Body of pancreas (tissue), 4 donors: ENCODE data around the gene USP40. TPM values are rescaled to one million over a fixed set of nuclear protein-coding genes. Genes with fewer than 3 reads are reported as not detected.

Experiments used
- ATAC-seq: fragments of 150-250 bp; one replicate; pipeline ENCODE4 v1.9.1; 2016
- DNase-seq, 4 donors: peaks; one replicate each; pipeline ENCODE4 v3.0.0-alpha.2; 2019
- H3K27ac ChIP-seq, 4 donors: fragments of 200-600 bp; sonication (generic); 1 replicate in 3 of 4; 2 replicates in 1 of 4; pipeline versions ENCODE4 v1.5.1 to v1.6.1; 2016 to 2019; ENCODE audit warnings: mild to moderate bottlenecking in 1 of 4, mixed read lengths in 1 of 4, moderate library complexity in 1 of 4
- H3K27me3 ChIP-seq, 2 donors: fragments of 200-600 bp; sonication (generic); one replicate each; pipeline ENCODE4 v1.6.0; 2016; ENCODE audit warnings: mild to moderate bottlenecking in 1 of 2
- H3K36me3 ChIP-seq, 2 donors: fragments of 200-600 bp; sonication (generic); replicated peaks in 1 of 2; 2 replicates each; pipeline ENCODE4 v1.5.1; 2016; ENCODE audit warnings: low read depth in 2 of 2; ENCODE audit not compliant: insufficient read depth in 1 of 2
- H3K4me1 ChIP-seq: fragments of 200-600 bp; sonication (generic); one replicate; pipeline ENCODE4 v1.6.0; 2016
- H3K4me3 ChIP-seq, 2 donors: fragments of 200-600 bp; sonication (generic); 1 replicate in 1 of 2; 2 replicates in 1 of 2; pipeline ENCODE4 v1.5.1; 2016 to 2019
- H3K9me3 ChIP-seq, 3 donors: fragments of 200-600 bp; sonication (generic); 1 replicate in 2 of 3; 2 replicates in 1 of 3; pipeline ENCODE4 v1.5.1; 2016
- POLR2A ChIP-seq, 3 donors: fragments of 450-650 bp; IDR thresholded peaks; one replicate each; pipeline ENCODE4 v1.6.1; 2016; ENCODE audit warnings: antibody characterized with exemption in 3 of 3, mild to moderate bottlenecking in 2 of 3
- WGBS, 2 donors: methylation state at CpG; one replicate each; pipeline ENCODE4 v1.1.5; 2017; 5-methylcytosine and 5-hydroxymethylcytosine counted together
- intact Hi-C: fragments of 100-400 bp; cut with DNase I; formaldehyde crosslinking; loops from one replicate; pipeline ENCODE4 v1.15.1; 2023
- total RNA-seq, 2 donors: library from RNA; depleted of rRNA; stranded (reverse); fragments of >200 nt; gene quantifications; one replicate each; pipeline ENCODE4 v1.1.0, GENCODE V29; 2016
- TF ChIP-seq, protein P1 (sequence below), 7 experiments: fragments of 450-650 bp in 4 of 7; fragments of 200-600 bp in 3 of 7; sonication (generic) in 3 of 7; IDR thresholded peaks; one replicate each; pipeline ENCODE4 v1.5.1; 2016 to 2019; ENCODE audit warnings: antibody characterized with exemption in 7 of 7

USP40 gene
- total RNA-seq, 2 donors from 2014 or later, result 34.9 to 38.9 TPM

GRCh38 chr2:233531955-233532354 lies 34.6 kb downstream of the USP40 start:
- 72 to 81% methylated on average over 6 of the region's 6 CpGs for WGBS, 2 donors
- intact Hi-C loops, result no loop called here
- DNase-seq, result no peak
- H3K36me3 ChIP-seq, result peaks cover 4 to 5% of the 10 kb centered on the region in 2 donors
- H3K27ac ChIP-seq, result no peak overlapping the region
- TF ChIP-seq POLR2A (IDR thresholded peaks at IDR 0.05), result no peak
- TF ChIP-seq, protein P1, sequence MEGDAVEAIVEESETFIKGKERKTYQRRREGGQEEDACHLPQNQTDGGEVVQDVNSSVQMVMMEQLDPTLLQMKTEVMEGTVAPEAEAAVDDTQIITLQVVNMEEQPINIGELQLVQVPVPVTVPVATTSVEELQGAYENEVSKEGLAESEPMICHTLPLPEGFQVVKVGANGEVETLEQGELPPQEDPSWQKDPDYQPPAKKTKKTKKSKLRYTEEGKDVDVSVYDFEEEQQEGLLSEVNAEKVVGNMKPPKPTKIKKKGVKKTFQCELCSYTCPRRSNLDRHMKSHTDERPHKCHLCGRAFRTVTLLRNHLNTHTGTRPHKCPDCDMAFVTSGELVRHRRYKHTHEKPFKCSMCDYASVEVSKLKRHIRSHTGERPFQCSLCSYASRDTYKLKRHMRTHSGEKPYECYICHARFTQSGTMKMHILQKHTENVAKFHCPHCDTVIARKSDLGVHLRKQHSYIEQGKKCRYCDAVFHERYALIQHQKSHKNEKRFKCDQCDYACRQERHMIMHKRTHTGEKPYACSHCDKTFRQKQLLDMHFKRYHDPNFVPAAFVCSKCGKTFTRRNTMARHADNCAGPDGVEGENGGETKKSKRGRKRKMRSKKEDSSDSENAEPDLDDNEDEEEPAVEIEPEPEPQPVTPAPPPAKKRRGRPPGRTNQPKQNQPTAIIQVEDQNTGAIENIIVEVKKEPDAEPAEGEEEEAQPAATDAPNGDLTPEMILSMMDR (IDR thresholded peaks at IDR 0.05), result no peak
- H3K4me3 ChIP-seq, result no peak overlapping the region
- no peak for ATAC-seq
- no peaks in the 10 kb centered on the region for H3K4me1 ChIP-seq
- H3K27me3 ChIP-seq, result no peaks in the 10 kb centered on the region
- H3K9me3 ChIP-seq, result no peaks in the 10 kb centered on the region

- H3K4me1 ChIP-seq, result no peaks in the 10 kb centered on the region
- WGBS, 2 donors, result 39 to 56% methylated on average over 1 of the region's 1 CpG
- ATAC-seq (no peak), DNase-seq (no peak)
- H3K9me3 ChIP-seq, result no peaks in the 10 kb centered on the region
- intact Hi-C loops, result no loop called here
- H3K27ac ChIP-seq, result no peak overlapping the region
- H3K36me3 ChIP-seq, result peaks cover 4 to 5% of the 10 kb centered on the region in 2 donors
- no peaks in the 10 kb centered on the region for H3K27me3 ChIP-seq
- no peak overlapping the region for H3K4me3 ChIP-seq
- TF ChIP-seq POLR2A (IDR thresholded peaks at IDR 0.05), result no peak
- TF ChIP-seq, protein P1 (IDR thresholded peaks at IDR 0.05), result no peak
Observed at GRCh38 chr2:233530381-233530780, 36.2 kb downstream of the USP40 start.

DNA sequence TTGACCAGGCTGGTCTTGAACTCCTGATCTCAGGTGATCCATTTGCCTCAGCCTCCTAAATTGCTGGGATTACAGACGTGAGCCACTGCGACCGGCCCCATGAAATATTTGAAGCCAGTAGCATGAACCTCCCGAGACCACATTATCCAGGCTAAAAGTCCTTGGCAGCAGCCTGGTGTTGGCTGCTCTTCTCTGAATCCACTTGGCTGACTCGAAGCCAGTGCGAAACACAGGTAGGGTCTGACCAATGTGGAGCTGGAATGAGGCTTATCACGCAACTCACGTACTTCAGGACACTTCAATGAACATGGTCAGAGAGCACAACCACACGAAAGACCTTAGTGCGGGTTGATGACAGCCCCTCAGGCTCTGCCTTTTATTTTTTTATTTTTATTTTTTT lies 38.4 kb downstream of the USP40 start:
- Histone ChIP-seq H3K36me3 (peaks cover 4% of the 10 kb centered on the region in 2 donors), H3K27me3 (no peaks in the 10 kb centered on the region), H3K27ac (no peak overlapping the region), H3K9me3 (no peaks in the 10 kb centered on the region), H3K4me3 (no peak overlapping the region), H3K4me1 (no peaks in the 10 kb centered on the region)
- ATAC-seq (no peak), DNase-seq (no peak)
- intact Hi-C loops, result no loop called here
- TF ChIP-seq POLR2A (IDR thresholded peaks at IDR 0.05), result no peak
- TF ChIP-seq, protein P1 (IDR thresholded peaks at IDR 0.05), result no peak
- 93 to 97% methylated on average over 6 to 10 of the region's 10 CpGs for WGBS, 2 donors

- Histone ChIP-seq H3K4me1 (no peaks in the 10 kb centered on the region), H3K36me3 (peaks cover 4 to 17% of the 10 kb centered on the region in 2 donors), H3K4me3 (no peak overlapping the region), H3K27me3 (no peaks in the 10 kb centered on the region), H3K9me3 (no peaks in the 10 kb centered on the region), H3K27ac (no peak overlapping the region)
- DNase-seq (no peak), ATAC-seq (no peak)
- TF ChIP-seq POLR2A (IDR thresholded peaks at IDR 0.05), result no peak
- TF ChIP-seq, protein P1 (IDR thresholded peaks at IDR 0.05), result no peak
- intact Hi-C loops, result no loop called here
Observed at GRCh38 chr2:233525791-233526190, 40.8 kb downstream of the USP40 start.

GRCh38 chr2:233519787-233520611 lies 46.6 kb downstream of the USP40 start:
- ATAC-seq, result no peak
- H3K9me3 ChIP-seq, result no peaks in the 10 kb centered on the region
- no peak for DNase-seq
- no peak overlapping the region for H3K4me3 ChIP-seq
- no peaks in the 10 kb centered on the region for H3K27me3 ChIP-seq
- H3K4me1 ChIP-seq, result no peaks in the 10 kb centered on the region
- peaks cover 0 to 19% of the 10 kb centered on the region in 2 donors for H3K36me3 ChIP-seq
- TF ChIP-seq POLR2A (IDR thresholded peaks at IDR 0.05), result no peak
- TF ChIP-seq, protein P1 (IDR thresholded peaks at IDR 0.05), result no peak
- 84 to 87% methylated on average over 3 of the region's 3 CpGs for WGBS, 2 donors
- H3K27ac ChIP-seq, result no peak overlapping the region
- intact Hi-C loops, result no loop called here
